Astrocyte (in vitro differentiated cells and primary cell): ENCODE measurements around the gene NEK10. TPM values are rescaled to one million over a fixed set of nuclear protein-coding genes. Genes with fewer than 3 reads are reported as not detected.

ENCODE experiments used
- DNase-seq: peaks from one replicate; pipeline ENCODE4 v3.0.0-alpha.2; 2010; ENCODE audit warnings: low read depth
- FAIRE-seq: peaks from 2 replicates; lab custom pipeline; 2011; peaks lifted over from hg19 to GRCh38; lab: Jason Lieb, UNC
- H2AFZ ChIP-seq: 2 replicates; pipeline ENCODE4 v1.6.0; 2012; ENCODE audit warnings: low read depth, low read length, inconsistent platforms
- H3K27ac ChIP-seq: 2 replicates; pipeline ENCODE4 v1.5.1; 2011; ENCODE audit warnings: low read depth, low read length, inconsistent platforms
- H3K27me3 ChIP-seq: 2 replicates; pipeline ENCODE4 v1.6.0; 2011; ENCODE audit warnings: low read length, inconsistent platforms; ENCODE audit not compliant: insufficient read depth
- H3K36me3 ChIP-seq: 2 replicates; pipeline ENCODE4 v1.5.1; 2011; ENCODE audit warnings: low read length, inconsistent platforms; ENCODE audit not compliant: insufficient read depth
- H3K4me1 ChIP-seq: 2 replicates; pipeline ENCODE4 v1.5.1; 2011; ENCODE audit warnings: low read length, inconsistent platforms; ENCODE audit not compliant: insufficient read depth
- H3K4me2 ChIP-seq: 2 replicates; pipeline ENCODE4 v1.6.0; 2012; ENCODE audit warnings: low read length, inconsistent platforms
- H3K4me3 ChIP-seq: 2 replicates; pipeline ENCODE4 v1.5.1; 2011; ENCODE audit warnings: low read depth, mild to moderate bottlenecking, low read length, inconsistent platforms; ENCODE audit not compliant: insufficient read depth
- H3K79me2 ChIP-seq: 2 replicates; pipeline ENCODE4 v1.6.0; 2012; ENCODE audit warnings: mild to moderate bottlenecking, low read length, inconsistent platforms; ENCODE audit not compliant: insufficient read depth
- H3K9ac ChIP-seq: 2 replicates; pipeline ENCODE4 v1.6.0; 2012; ENCODE audit warnings: mild to moderate bottlenecking, low read length, inconsistent platforms
- H3K9me3 ChIP-seq: 2 replicates; pipeline ENCODE4 v1.5.1; 2012; ENCODE audit warnings: low read depth, mild to moderate bottlenecking, low read length, inconsistent platforms; ENCODE audit not compliant: insufficient read depth
- H4K20me1 ChIP-seq: 2 replicates; pipeline ENCODE4 v1.6.0; 2012; ENCODE audit warnings: low read length, inconsistent platforms; ENCODE audit not compliant: insufficient read depth
- H3K27ac Mint-ChIP-seq: one replicate; pipeline ENCODE4 v1.8.0; 2021; ENCODE audit warnings: mild to moderate bottlenecking, mixed read lengths; ENCODE audit not compliant: unreplicated experiment
- H3K27me3 Mint-ChIP-seq: one replicate; pipeline ENCODE4 v1.8.0; 2021; ENCODE audit warnings: low read depth, mixed read lengths; ENCODE audit not compliant: unreplicated experiment
- H3K36me3 Mint-ChIP-seq: one replicate; pipeline ENCODE4 v1.8.0; 2021; ENCODE audit warnings: low read depth, mixed read lengths; ENCODE audit not compliant: unreplicated experiment
- H3K4me1 Mint-ChIP-seq: one replicate; pipeline ENCODE4 v1.8.0; 2021; ENCODE audit warnings: low read depth, mixed read lengths; ENCODE audit not compliant: unreplicated experiment
- H3K4me3 Mint-ChIP-seq: one replicate; pipeline ENCODE4 v1.8.0; 2021; ENCODE audit warnings: mild to moderate bottlenecking, moderate library complexity, mixed read lengths; ENCODE audit not compliant: unreplicated experiment
- H3K9me3 Mint-ChIP-seq: one replicate; pipeline ENCODE4 v1.8.0; 2021; ENCODE audit warnings: mild to moderate bottlenecking, mixed read lengths; ENCODE audit not compliant: unreplicated experiment
- CTCF ChIP-seq: IDR thresholded peaks from 2 replicates; pipeline ENCODE4 v1.5.1; 2011; ENCODE audit warnings: low read depth, mild to moderate bottlenecking, inconsistent platforms, low read length, moderate library complexity; ENCODE audit not compliant: insufficient read depth
- EZH2 ChIP-seq: IDR thresholded peaks from 2 replicates; pipeline ENCODE4 v1.6.1; 2012; ENCODE audit warnings: mild to moderate bottlenecking, low read length, inconsistent platforms; ENCODE audit not compliant: insufficient read depth
- total RNA-seq: library from RNA; stranded (reverse); gene quantifications from 2 replicates; pipeline ENCODE4 v1.2.1, GENCODE V29; 2021

The NEK10 gene
- total RNA-seq, 1 donor from 2014 or later, result 3.2 TPM

GRCh38 chr3:27160779-27161287 lies 208.3 kb downstream of the NEK10 start:
- Histone ChIP-seq H3K4me3 (no peak overlapping the region), H3K27me3 (no peaks in the 10 kb centered on the region), H3K36me3 (peaks cover 3% of the 10 kb centered on the region), H3K4me1 (peaks cover 8% of the 10 kb centered on the region), H3K27ac (no peak overlapping the region), H3K9me3 (no peaks in the 10 kb centered on the region), H3K79me2 (no peaks in the 10 kb centered on the region), H4K20me1 (no peaks in the 10 kb centered on the region), H2AFZ (no peak overlapping the region), H3K4me2 (no peak overlapping the region), H3K9ac (no peak overlapping the region)
- Mint-ChIP-seq H3K27me3 (no peaks in the 10 kb centered on the region), H3K4me3 (no peak overlapping the region), H3K9me3 (peaks cover 5% of the 10 kb centered on the region), H3K36me3 (no peaks in the 10 kb centered on the region), H3K27ac (no peak overlapping the region), H3K4me1 (peaks cover 8% of the 10 kb centered on the region)
- TF ChIP-seq CTCF, result no peak
- DNase-seq (no peak), FAIRE-seq (peak; percentile 29)

GRCh38 chr3:27160146-27160545 lies 209.0 kb downstream of the NEK10 start:
- Histone ChIP-seq H3K4me1 (peaks cover 1% of the 10 kb centered on the region), H3K9ac (no peak overlapping the region), H3K27ac (no peak overlapping the region), H3K27me3 (no peaks in the 10 kb centered on the region), H3K36me3 (peaks cover 3% of the 10 kb centered on the region), H3K9me3 (no peaks in the 10 kb centered on the region), H2AFZ (no peak overlapping the region), H3K4me2 (no peak overlapping the region), H4K20me1 (no peaks in the 10 kb centered on the region), H3K4me3 (no peak overlapping the region), H3K79me2 (no peaks in the 10 kb centered on the region)
- H3K9me3 Mint-ChIP-seq, result peaks cover 5% of the 10 kb centered on the region
- no peaks in the 10 kb centered on the region for H3K27me3 Mint-ChIP-seq
- H3K4me1 Mint-ChIP-seq, result peaks cover 2% of the 10 kb centered on the region
- DNase-seq, result no peak
- no peak overlapping the region for H3K27ac Mint-ChIP-seq
- no peaks in the 10 kb centered on the region for H3K36me3 Mint-ChIP-seq
- FAIRE-seq, result no peak
- no peak for TF ChIP-seq CTCF
- no peak for TF ChIP-seq EZH2
- no peak overlapping the region for H3K4me3 Mint-ChIP-seq

- Histone ChIP-seq H3K4me3 (no peak overlapping the region), H3K9me3 (no peaks in the 10 kb centered on the region), H3K27ac (no peak overlapping the region), H3K4me1 (no peaks in the 10 kb centered on the region), H2AFZ (no peak overlapping the region), H3K27me3 (no peaks in the 10 kb centered on the region), H3K4me2 (no peak overlapping the region), H3K79me2 (no peaks in the 10 kb centered on the region), H3K36me3 (no peaks in the 10 kb centered on the region), H3K9ac (no peak overlapping the region), H4K20me1 (no peaks in the 10 kb centered on the region)
- FAIRE-seq (no peak), DNase-seq (no peak)
- Mint-ChIP-seq H3K27me3 (no peaks in the 10 kb centered on the region), H3K4me3 (no peak overlapping the region), H3K27ac (no peak overlapping the region), H3K36me3 (no peaks in the 10 kb centered on the region), H3K4me1 (peaks cover 4% of the 10 kb centered on the region), H3K9me3 (no peaks in the 10 kb centered on the region)
- TF ChIP-seq CTCF, result no peak
- no peak for TF ChIP-seq EZH2
These were observed 222.0 kb downstream of the NEK10 start for GRCh38 chr3:27147215-27147614.
